Loucy (cell line): ENCODE measurements around the gene CCRL2.

Source experiments
- H2AFZ ChIP-seq: fragments of 200-600 bp; sonication (generic); 2 replicates; pipeline ENCODE4 v1.6.0; 2016; ENCODE audit warnings: antibody characterized with exemption, mild to moderate bottlenecking, low read length, moderate library complexity
- H3F3A ChIP-seq: fragments of 200-600 bp; 2 replicates; pipeline ENCODE4 v1.6.0; 2016; ENCODE audit warnings: antibody characterized with exemption, low read depth, mild to moderate bottlenecking
- H3K27me3 ChIP-seq: fragments of 200-600 bp; sonication (generic); 2 replicates; pipeline ENCODE4 v1.6.1; 2014; ENCODE audit warnings: low read length, mild to moderate bottlenecking; ENCODE audit not compliant: insufficient read depth, poor library complexity, severe bottlenecking
- H3K36me3 ChIP-seq: fragments of 200-600 bp; sonication (generic); 2 replicates; pipeline ENCODE4 v1.6.1; 2016; ENCODE audit warnings: low read length; ENCODE audit not compliant: insufficient read depth
- H3K4me1 ChIP-seq: fragments of 200-600 bp; sonication (generic); 2 replicates; pipeline ENCODE4 v1.5.1; 2014; ENCODE audit warnings: low read length, mild to moderate bottlenecking; ENCODE audit not compliant: insufficient read depth, poor library complexity, severe bottlenecking
- H3K4me2 ChIP-seq: fragments of 200-600 bp; sonication (generic); 2 replicates; pipeline ENCODE4 v1.6.0; 2014; ENCODE audit warnings: antibody characterized with exemption, low read length, low read depth, mild to moderate bottlenecking; ENCODE audit not compliant: poor library complexity, severe bottlenecking
- H3K4me3 ChIP-seq: fragments of 200-600 bp; sonication (generic); 2 replicates; pipeline ENCODE4 v1.5.1; 2014; ENCODE audit warnings: low read length, mild to moderate bottlenecking, mixed read lengths; ENCODE audit not compliant: poor library complexity, severe bottlenecking
- H3K79me2 ChIP-seq: fragments of 200-600 bp; sonication (generic); 2 replicates; pipeline ENCODE4 v1.6.1; 2014; ENCODE audit warnings: low read length; ENCODE audit not compliant: insufficient read depth
- H3K9ac ChIP-seq: fragments of 200-600 bp; sonication (generic); 2 replicates; pipeline ENCODE4 v1.6.0; 2014; ENCODE audit warnings: mild to moderate bottlenecking, low read depth, low read length, moderate library complexity; ENCODE audit not compliant: poor library complexity, severe bottlenecking
- H3K9me2 ChIP-seq: fragments of 200-600 bp; sonication (generic); replicated peaks from 2 replicates; pipeline ENCODE4 v1.6.1; 2016; ENCODE audit warnings: low read depth, low read length, mixed read lengths
- H3K9me3 ChIP-seq: fragments of 200-600 bp; sonication (generic); 2 replicates; pipeline ENCODE4 v1.6.1; 2014; ENCODE audit warnings: mild to moderate bottlenecking, antibody characterized with exemption, low read length, low read depth; ENCODE audit not compliant: insufficient read depth
- H4K20me1 ChIP-seq: fragments of 200-600 bp; sonication (generic); 2 replicates; pipeline ENCODE4 v1.6.0; 2014; ENCODE audit warnings: antibody characterized with exemption, low read length, mild to moderate bottlenecking; ENCODE audit not compliant: insufficient read depth, poor library complexity, severe bottlenecking
- CTCF ChIP-seq: fragments of 200-600 bp; sonication (generic); conservative IDR thresholded peaks from 2 replicates; pipeline ENCODE4 v1.5.1; 2014; ENCODE audit warnings: mild to moderate bottlenecking, antibody characterized with exemption, low read length
- EZH2phosphoT487 ChIP-seq: fragments of 200-600 bp; IDR thresholded peaks from 2 replicates; pipeline ENCODE4 v1.6.1; 2018; ENCODE audit warnings: antibody characterized with exemption, mild to moderate bottlenecking, moderate library complexity, borderline replicate concordance

The CCRL2 gene

GRCh38 chr3:46395766-46396530 lies 11.1 kb upstream of the CCRL2 start:
- Histone ChIP-seq H4K20me1 (no peaks in the 10 kb centered on the region), H3K9me3 (no peaks in the 10 kb centered on the region), H3K4me3 (no peak overlapping the region), H2AFZ (no peak overlapping the region), H3F3A (no peaks in the 10 kb centered on the region), H3K36me3 (no peaks in the 10 kb centered on the region), H3K27me3 (no peaks in the 10 kb centered on the region), H3K4me2 (no peak overlapping the region), H3K4me1 (no peaks in the 10 kb centered on the region), H3K9ac (no peak overlapping the region), H3K79me2 (no peaks in the 10 kb centered on the region), H3K9me2 (no peaks in the 10 kb centered on the region)
- TF ChIP-seq EZH2phosphoT487 (no peak), CTCF (no peak)

- no peaks in the 10 kb centered on the region for H3K4me1 ChIP-seq
- H2AFZ ChIP-seq, result no peak overlapping the region
- no peaks in the 10 kb centered on the region for H3K9me3 ChIP-seq
- no peaks in the 10 kb centered on the region for H3F3A ChIP-seq
- no peaks in the 10 kb centered on the region for H3K36me3 ChIP-seq
- TF ChIP-seq CTCF (no peak), EZH2phosphoT487 (no peak)
- H3K4me3 ChIP-seq, result no peak overlapping the region
- no peaks in the 10 kb centered on the region for H4K20me1 ChIP-seq
- H3K79me2 ChIP-seq, result no peaks in the 10 kb centered on the region
- no peak overlapping the region for H3K9ac ChIP-seq
- no peaks in the 10 kb centered on the region for H3K9me2 ChIP-seq
- no peak overlapping the region for H3K4me2 ChIP-seq
- H3K27me3 ChIP-seq, result no peaks in the 10 kb centered on the region
Measured at GRCh38 chr3:46397111-46397510, 9.9 kb upstream of the CCRL2 start.

GRCh38 chr3:46398186-46398955 lies 8.7 kb upstream of the CCRL2 start:
- H3K9me3 ChIP-seq, result no peaks in the 10 kb centered on the region
- no peak overlapping the region for H2AFZ ChIP-seq
- H3K9ac ChIP-seq, result no peak overlapping the region
- H3K4me3 ChIP-seq, result no peak overlapping the region
- H3F3A ChIP-seq, result no peaks in the 10 kb centered on the region
- no peaks in the 10 kb centered on the region for H3K36me3 ChIP-seq
- TF ChIP-seq EZH2phosphoT487, result no peak
- TF ChIP-seq CTCF, result no peak
- H4K20me1 ChIP-seq, result no peaks in the 10 kb centered on the region
- H3K79me2 ChIP-seq, result no peaks in the 10 kb centered on the region
- no peaks in the 10 kb centered on the region for H3K9me2 ChIP-seq
- no peaks in the 10 kb centered on the region for H3K27me3 ChIP-seq
- no peaks in the 10 kb centered on the region for H3K4me1 ChIP-seq
- no peak overlapping the region for H3K4me2 ChIP-seq
